ENCODE data around the gene CAMK2N1.

CAMK2N1 gene

DNA sequence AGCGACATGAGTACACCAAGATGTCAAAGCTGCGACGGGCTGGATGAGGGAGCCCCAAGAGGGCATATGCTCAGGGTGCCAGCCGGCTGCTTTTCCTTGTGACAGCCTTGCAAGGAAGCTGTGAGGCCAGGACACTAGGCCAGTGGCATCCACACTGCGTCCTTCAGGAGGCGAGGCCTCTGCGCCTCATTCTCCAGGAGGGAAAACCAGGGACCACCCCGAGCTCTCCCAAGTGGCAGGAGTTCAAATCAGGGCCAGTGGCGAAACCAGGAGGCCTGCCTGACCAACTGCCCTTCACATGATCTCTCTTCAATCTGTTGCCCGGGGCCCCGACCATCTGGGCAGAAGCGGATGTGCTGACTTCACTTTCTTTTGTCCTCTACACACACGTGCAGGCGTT lies 13.7 kb upstream of the CAMK2N1 start:
- H4K91ac ChIP-seq (ENCODE audit: low read length): no peak overlapping the region
- DNase-seq: no peak
- 91% methylated on average over 14 of the region's 14 CpGs for WGBS

DNA sequence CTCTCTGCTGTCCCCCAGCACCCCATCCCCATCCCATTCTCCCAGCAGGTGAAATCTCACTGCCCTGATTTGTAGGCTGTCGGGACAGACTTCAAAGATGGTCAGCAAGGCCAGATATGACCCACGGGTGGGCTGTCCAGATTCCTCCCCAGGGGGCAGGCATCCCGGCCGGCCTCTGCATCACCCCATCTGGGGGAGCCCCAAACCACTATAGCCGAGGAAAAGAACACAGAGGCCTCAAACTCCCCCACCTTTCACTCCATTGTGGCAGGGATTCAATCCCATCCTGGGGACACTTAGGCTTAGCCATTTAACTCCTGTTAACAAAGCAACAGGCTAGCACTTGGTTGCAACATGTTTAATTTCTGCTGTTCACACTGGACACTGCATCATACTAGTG lies 13.1 kb upstream of the CAMK2N1 start:
- DNase-seq: no peak
- Histone ChIP-seq H3K9me3 (ENCODE audit: control insufficient read depth, low read length) (no peaks in the 10 kb centered on the region), H4K8ac (ENCODE audit: low read length) (no peak overlapping the region), H3K18ac (ENCODE audit: low read depth in 1 of 2, low read length in 2 of 2) (no peak overlapping the region), H3K79me1 (replicated peaks; ENCODE audit: low read length, poor library complexity, severe bottlenecking) (peaks cover 21% of the 10 kb centered on the region), H2BK120ac (ENCODE audit: low read depth, low read length) (no peak overlapping the region), H2BK15ac (ENCODE audit: low read depth, poor library complexity, severe bottlenecking) (no peak overlapping the region), H3K23ac (ENCODE audit: low read length in 2 of 2) (no peak overlapping the region), H2AK5ac (ENCODE audit: low read length, severe bottlenecking) (no peak overlapping the region), H3K4me2 (ENCODE audit: low read length, poor library complexity, severe bottlenecking) (no peak overlapping the region), H2AFZ (ENCODE audit: low read depth, low read length) (no peak overlapping the region), H3K4ac (ENCODE audit: low read depth in 1 of 2, low read length in 2 of 2) (no peak overlapping the region), H3K4me3 (ENCODE audit: insufficient read depth in 1 of 2, low read depth in 1 of 2, low read length in 2 of 2) (no peak overlapping the region), H3K9ac (ENCODE audit: low read length) (no peak overlapping the region), H3K14ac (ENCODE audit: low read length in 2 of 2) (no peak overlapping the region), H3K27me3 (ENCODE audit: control insufficient read depth in 1 of 2, insufficient read depth in 1 of 2, low read length in 2 of 2) (no peaks in the 10 kb centered on the region), H2BK12ac (ENCODE audit: low read length in 2 of 2) (no peak overlapping the region), H3K36me3 (ENCODE audit: control insufficient read depth in 1 of 2, insufficient read depth in 2 of 2, low read depth in 1 of 2, low read length in 2 of 2) (peaks cover 46 to 62% of the 10 kb centered on the region in 2 experiments), H2BK5ac (ENCODE audit: low read depth, low read length, poor library complexity, severe bottlenecking) (no peak overlapping the region), H3K27ac (ENCODE audit: low read length, poor library complexity, severe bottlenecking) (no peak overlapping the region), H4K91ac (ENCODE audit: low read length) (no peak overlapping the region), H3K4me1 (ENCODE audit: control insufficient read depth, insufficient read depth, low read depth, low read length) (peaks cover 17% of the 10 kb centered on the region)
- WGBS: 96% methylated on average over 5 of the region's 5 CpGs

More for the DNA sequence above, 13.7 kb upstream of the CAMK2N1 start:
- Histone ChIP-seq H3K9me3 (ENCODE audit: control insufficient read depth, low read length) (no peaks in the 10 kb centered on the region), H4K8ac (ENCODE audit: low read length) (no peak overlapping the region), H2BK15ac (ENCODE audit: low read depth, poor library complexity, severe bottlenecking) (no peak overlapping the region), H3K27me3 (ENCODE audit: control insufficient read depth in 1 of 2, insufficient read depth in 1 of 2, low read length in 2 of 2) (no peaks in the 10 kb centered on the region), H3K4ac (ENCODE audit: low read depth in 1 of 2, low read length in 2 of 2) (no peak overlapping the region), H3K27ac (ENCODE audit: low read length, poor library complexity, severe bottlenecking) (no peak overlapping the region), H3K79me1 (replicated peaks; ENCODE audit: low read length, poor library complexity, severe bottlenecking) (peaks cover 22% of the 10 kb centered on the region), H3K4me2 (ENCODE audit: low read length, poor library complexity, severe bottlenecking) (no peak overlapping the region), H3K4me3 (ENCODE audit: insufficient read depth in 1 of 2, low read depth in 1 of 2, low read length in 2 of 2) (no peak overlapping the region), H2AFZ (ENCODE audit: low read depth, low read length) (no peak overlapping the region), H3K9ac (ENCODE audit: low read length) (no peak overlapping the region), H3K18ac (ENCODE audit: low read depth in 1 of 2, low read length in 2 of 2) (no peak overlapping the region), H3K36me3 (ENCODE audit: control insufficient read depth in 1 of 2, insufficient read depth in 2 of 2, low read depth in 1 of 2, low read length in 2 of 2) (peaks cover 46 to 68% of the 10 kb centered on the region in 2 experiments), H2AK5ac (ENCODE audit: low read length, severe bottlenecking) (no peak overlapping the region), H2BK120ac (ENCODE audit: low read depth, low read length) (no peak overlapping the region), H3K4me1 (ENCODE audit: control insufficient read depth, insufficient read depth, low read depth, low read length) (peaks cover 11% of the 10 kb centered on the region), H3K23ac (ENCODE audit: low read length in 2 of 2) (no peak overlapping the region), H3K14ac (ENCODE audit: low read length in 2 of 2) (no peak overlapping the region), H2BK5ac (ENCODE audit: low read depth, low read length, poor library complexity, severe bottlenecking) (no peak overlapping the region), H2BK12ac (ENCODE audit: low read length in 2 of 2) (no peak overlapping the region)

DNA sequence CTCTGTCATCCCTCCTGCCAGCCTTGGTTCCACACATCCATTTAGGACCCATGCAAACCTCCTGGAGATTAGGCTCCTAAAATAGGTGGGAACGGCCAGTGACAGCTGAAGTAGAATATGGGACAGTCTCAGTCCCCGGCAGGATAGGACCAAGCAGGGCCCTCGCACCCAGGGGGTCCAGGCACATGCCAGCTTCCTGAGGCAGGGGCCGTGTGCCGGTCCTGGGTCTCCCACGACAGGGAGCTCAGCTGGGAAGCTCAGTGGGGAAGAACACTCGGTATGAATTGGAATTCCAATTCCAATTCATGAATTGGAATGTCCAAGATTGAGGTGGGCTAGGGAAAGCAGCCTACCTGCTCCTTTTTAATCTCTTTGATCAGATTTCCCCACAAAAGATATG lies 12.1 kb upstream of the CAMK2N1 start:
- H3K18ac ChIP-seq (ENCODE audit: low read depth in 1 of 2, low read length in 2 of 2): no peak overlapping the region

GRCh38 chr1:20497506-20497905 lies 11.5 kb upstream of the CAMK2N1 start:
- H2BK120ac ChIP-seq (ENCODE audit: low read depth, low read length): no peak overlapping the region
- no peaks in the 10 kb centered on the region for H3K9me3 ChIP-seq (ENCODE audit: control insufficient read depth, low read length)
- H3K9ac ChIP-seq (ENCODE audit: low read length): no peak overlapping the region
- peaks cover 13% of the 10 kb centered on the region for H3K79me1 ChIP-seq (replicated peaks; ENCODE audit: low read length, poor library complexity, severe bottlenecking)
- peaks cover 22% of the 10 kb centered on the region for H3K4me1 ChIP-seq (ENCODE audit: control insufficient read depth, insufficient read depth, low read depth, low read length)
- H3K4ac ChIP-seq (ENCODE audit: low read depth in 1 of 2, low read length in 2 of 2): no peak overlapping the region
- no peak overlapping the region for H2BK15ac ChIP-seq (ENCODE audit: low read depth, poor library complexity, severe bottlenecking)
- no peaks in the 10 kb centered on the region for H3K27me3 ChIP-seq (ENCODE audit: control insufficient read depth in 1 of 2, insufficient read depth in 1 of 2, low read length in 2 of 2)
- no peak overlapping the region for H3K23ac ChIP-seq (ENCODE audit: low read length in 2 of 2)
- no peak overlapping the region for H2AK5ac ChIP-seq (ENCODE audit: low read length, severe bottlenecking)
- H3K18ac ChIP-seq (ENCODE audit: low read depth in 1 of 2, low read length in 2 of 2): no peak overlapping the region
- H2BK5ac ChIP-seq (ENCODE audit: low read depth, low read length, poor library complexity, severe bottlenecking): no peak overlapping the region
- no peak overlapping the region for H3K14ac ChIP-seq (ENCODE audit: low read length in 2 of 2)
- H4K91ac ChIP-seq (ENCODE audit: low read length): no peak overlapping the region
- WGBS: 95% methylated on average over 4 of the region's 6 CpGs
- H3K27ac ChIP-seq (ENCODE audit: low read length, poor library complexity, severe bottlenecking): no peak overlapping the region
- H2AFZ ChIP-seq (ENCODE audit: low read depth, low read length): no peak overlapping the region
- no peak overlapping the region for H3K4me2 ChIP-seq (ENCODE audit: low read length, poor library complexity, severe bottlenecking)
- no peak overlapping the region for H3K4me3 ChIP-seq (ENCODE audit: insufficient read depth in 1 of 2, low read depth in 1 of 2, low read length in 2 of 2)
- H4K8ac ChIP-seq (ENCODE audit: low read length): no peak overlapping the region
- no peak for DNase-seq
- H2BK12ac ChIP-seq (ENCODE audit: low read length in 2 of 2): no peak overlapping the region
- peaks cover 46 to 52% of the 10 kb centered on the region in 2 experiments for H3K36me3 ChIP-seq (ENCODE audit: control insufficient read depth in 1 of 2, insufficient read depth in 2 of 2, low read depth in 1 of 2, low read length in 2 of 2)

More for the DNA sequence above, 12.1 kb upstream of the CAMK2N1 start:
- no peak overlapping the region for H2BK12ac ChIP-seq (ENCODE audit: low read length in 2 of 2)
- H3K4ac ChIP-seq (ENCODE audit: low read depth in 1 of 2, low read length in 2 of 2): no peak overlapping the region
- H2AFZ ChIP-seq (ENCODE audit: low read depth, low read length): no peak overlapping the region
- no peak overlapping the region for H4K8ac ChIP-seq (ENCODE audit: low read length)
- peaks cover 22% of the 10 kb centered on the region for H3K4me1 ChIP-seq (ENCODE audit: control insufficient read depth, insufficient read depth, low read depth, low read length)
- no peak overlapping the region for H4K91ac ChIP-seq (ENCODE audit: low read length)
- H2BK15ac ChIP-seq (ENCODE audit: low read depth, poor library complexity, severe bottlenecking): no peak overlapping the region
- no peak overlapping the region for H3K9ac ChIP-seq (ENCODE audit: low read length)
- H2AK5ac ChIP-seq (ENCODE audit: low read length, severe bottlenecking): no peak overlapping the region
- peaks cover 46 to 58% of the 10 kb centered on the region in 2 experiments for H3K36me3 ChIP-seq (ENCODE audit: control insufficient read depth in 1 of 2, insufficient read depth in 2 of 2, low read depth in 1 of 2, low read length in 2 of 2)
- 96% methylated on average over 7 of the region's 7 CpGs for WGBS
- H2BK5ac ChIP-seq (ENCODE audit: low read depth, low read length, poor library complexity, severe bottlenecking): no peak overlapping the region
- peaks cover 13% of the 10 kb centered on the region for H3K79me1 ChIP-seq (replicated peaks; ENCODE audit: low read length, poor library complexity, severe bottlenecking)
- no peaks in the 10 kb centered on the region for H3K9me3 ChIP-seq (ENCODE audit: control insufficient read depth, low read length)
- no peak for DNase-seq
- no peaks in the 10 kb centered on the region for H3K27me3 ChIP-seq (ENCODE audit: control insufficient read depth in 1 of 2, insufficient read depth in 1 of 2, low read length in 2 of 2)
- H3K4me2 ChIP-seq (ENCODE audit: low read length, poor library complexity, severe bottlenecking): no peak overlapping the region
- no peak overlapping the region for H3K4me3 ChIP-seq (ENCODE audit: insufficient read depth in 1 of 2, low read depth in 1 of 2, low read length in 2 of 2)
- H3K23ac ChIP-seq (ENCODE audit: low read length in 2 of 2): no peak overlapping the region
- H3K14ac ChIP-seq (ENCODE audit: low read length in 2 of 2): no peak overlapping the region
- no peak overlapping the region for H3K27ac ChIP-seq (ENCODE audit: low read length, poor library complexity, severe bottlenecking)
- no peak overlapping the region for H2BK120ac ChIP-seq (ENCODE audit: low read depth, low read length)
